PC-3 (cell line): ENCODE data around the gene C6orf62.

ENCODE experiments used
- CTCF ChIP-seq: fragments of 300-600 bp; sonication (generic); conservative IDR thresholded peaks from 2 replicates; pipeline ENCODE4 v1.5.1; 2017; ENCODE audit warnings: antibody characterized with exemption, low read depth, mild to moderate bottlenecking, low read length
- EZH2 ChIP-seq: fragments of 300-600 bp; sonication (generic); IDR thresholded peaks from one replicate; pipeline ENCODE4 v1.6.1; 2017; ENCODE audit warnings: antibody characterized with exemption, mild to moderate bottlenecking, low read length; ENCODE audit not compliant: unreplicated experiment
- EZH2phosphoT487 ChIP-seq: fragments of 300-600 bp; sonication (generic); IDR thresholded peaks from 2 replicates; pipeline ENCODE4 v1.6.1; 2018; ENCODE audit warnings: mild to moderate bottlenecking, antibody characterized with exemption, low read length, borderline replicate concordance

GRCh38 chr6:24759718-24760117, 40.8 kb upstream of the C6orf62 start:
- TF ChIP-seq CTCF (no peak), EZH2 (no peak), EZH2phosphoT487 (no peak)
